ENCODE results near the gene GJC2.

- no peak for TF ChIP-seq EZH2 (IDR thresholded peaks at IDR 0.05; ENCODE audit: borderline replicate concordance, insufficient read depth, low read depth, low read length, poor library complexity, severe bottlenecking)
- no peak for TF ChIP-seq CTCF (IDR thresholded peaks at IDR 0.05)
Observed at GRCh38 chr1:228109073-228109961, 40.4 kb upstream of the GJC2 start, which contains the start of gene MRPL55.
